ENCODE data around the gene CIDEC. TPM values are rescaled to one million over a fixed set of nuclear protein-coding genes. Genes with fewer than 3 reads are reported as not detected.
A peak's percentile ranks its signal among the peaks of the same experiment; 100 is the strongest.
"Not testable (repeated sequence)": the region's sequence is repeated elsewhere in the genome, so short reads cannot be mapped to it uniquely, and the experiment has no call there.

Gene CIDEC
- total RNA-seq, 1 donor = not detected

- H3K4me3 ChIP-seq (ENCODE audit: low read depth, low read length) = no peak overlapping the region
- no peak for DNase-seq (ENCODE audit: low read depth)
- no peak for TF ChIP-seq CTCF (IDR thresholded peaks at IDR 0.05; ENCODE audit: insufficient read depth, low read length)
Observed at GRCh38 chr3:9901967-9902366, 21.9 kb upstream of the CIDEC start.

GRCh38 chr3:9900965-9901415 is 20.9 kb upstream of the CIDEC start:
- DNase-seq (ENCODE audit: low read depth) = not testable (repeated sequence)

GRCh38 chr3:9899289-9899791 is 19.3 kb upstream of the CIDEC start:
- no peak for TF ChIP-seq CTCF (IDR thresholded peaks at IDR 0.05; ENCODE audit: insufficient read depth, low read length)
- DNase-seq (ENCODE audit: low read depth) = no peak
- H3K4me3 ChIP-seq (ENCODE audit: low read depth, low read length) = no peak overlapping the region

More at GRCh38 chr3:9900965-9901415, 20.9 kb upstream of the CIDEC start:
- H3K4me3 ChIP-seq (ENCODE audit: low read depth, low read length) = not testable (repeated sequence)

GRCh38 chr3:9898467-9899241 is 18.6 kb upstream of the CIDEC start:
- no peak overlapping the region for H3K4me3 ChIP-seq (ENCODE audit: low read depth, low read length)
- DNase-seq (ENCODE audit: low read depth) = no peak
- TF ChIP-seq CTCF (IDR thresholded peaks at IDR 0.05; ENCODE audit: insufficient read depth, low read length) = no peak

GRCh38 chr3:9897408-9898372 is 17.6 kb upstream of the CIDEC start:
- peak; percentile 75 for DNase-seq (ENCODE audit: low read depth)
- TF ChIP-seq CTCF (IDR thresholded peaks at IDR 0.05; ENCODE audit: insufficient read depth, low read length) = no peak
- H3K4me3 ChIP-seq (ENCODE audit: low read depth, low read length) = no peak overlapping the region

- not testable (repeated sequence) for H3K4me3 ChIP-seq (ENCODE audit: low read depth, low read length); DNase-seq (ENCODE audit: low read depth)
Observed at GRCh38 chr3:9896755-9897407, 16.8 kb upstream of the CIDEC start.

GRCh38 chr3:9895715-9896114 is 15.7 kb upstream of the CIDEC start:
- H3K4me3 ChIP-seq (ENCODE audit: low read depth, low read length); DNase-seq (ENCODE audit: low read depth): not testable (repeated sequence)

- DNase-seq (ENCODE audit: low read depth) = no peak
- no peak for TF ChIP-seq CTCF (IDR thresholded peaks at IDR 0.05; ENCODE audit: insufficient read depth, low read length)
- no peak overlapping the region for H3K4me3 ChIP-seq (ENCODE audit: low read depth, low read length)
Observed at GRCh38 chr3:9893739-9894138, 13.7 kb upstream of the CIDEC start.
